LNCaP clone FGC (cell line): ENCODE measurements around the gene IL17RC.

Experiments
- DNase-seq: peaks from one replicate; pipeline ENCODE4 v3.0.0-alpha.2; 2011; ENCODE audit warnings: low read depth
- H3K4me3 ChIP-seq: 2 replicates; pipeline ENCODE4 v1.5.1; 2011; ENCODE audit warnings: mild to moderate bottlenecking, low read depth, low read length, control low read depth
- TF ChIP-seq, protein P1 (sequence below): IDR thresholded peaks from 2 replicates; pipeline ENCODE4 v1.5.1; 2012; ENCODE audit warnings: mild to moderate bottlenecking; ENCODE audit not compliant: control insufficient read depth, insufficient read depth; ENCODE audit errors: extremely low read depth

IL17RC gene

DNA sequence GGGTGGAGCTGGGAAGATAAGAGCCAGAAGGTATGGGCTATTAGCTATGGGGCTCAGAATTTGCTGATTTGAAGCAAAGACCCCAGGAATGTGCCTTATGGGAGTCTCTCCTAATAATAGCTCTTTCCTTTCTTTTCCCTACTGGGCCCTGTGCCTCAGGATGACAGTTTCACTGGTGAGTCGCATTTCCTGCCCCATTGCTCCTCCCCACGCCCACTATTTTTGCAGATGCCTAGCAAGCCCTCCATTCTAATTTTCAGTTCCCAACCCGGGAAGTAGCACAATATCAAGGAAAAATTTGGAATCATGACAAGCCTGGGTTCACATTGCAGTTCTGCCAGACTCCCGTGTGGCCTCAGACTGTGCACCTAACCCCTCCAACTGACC, 13.7 kb upstream of the IL17RC start:
- TF ChIP-seq, protein P1, sequence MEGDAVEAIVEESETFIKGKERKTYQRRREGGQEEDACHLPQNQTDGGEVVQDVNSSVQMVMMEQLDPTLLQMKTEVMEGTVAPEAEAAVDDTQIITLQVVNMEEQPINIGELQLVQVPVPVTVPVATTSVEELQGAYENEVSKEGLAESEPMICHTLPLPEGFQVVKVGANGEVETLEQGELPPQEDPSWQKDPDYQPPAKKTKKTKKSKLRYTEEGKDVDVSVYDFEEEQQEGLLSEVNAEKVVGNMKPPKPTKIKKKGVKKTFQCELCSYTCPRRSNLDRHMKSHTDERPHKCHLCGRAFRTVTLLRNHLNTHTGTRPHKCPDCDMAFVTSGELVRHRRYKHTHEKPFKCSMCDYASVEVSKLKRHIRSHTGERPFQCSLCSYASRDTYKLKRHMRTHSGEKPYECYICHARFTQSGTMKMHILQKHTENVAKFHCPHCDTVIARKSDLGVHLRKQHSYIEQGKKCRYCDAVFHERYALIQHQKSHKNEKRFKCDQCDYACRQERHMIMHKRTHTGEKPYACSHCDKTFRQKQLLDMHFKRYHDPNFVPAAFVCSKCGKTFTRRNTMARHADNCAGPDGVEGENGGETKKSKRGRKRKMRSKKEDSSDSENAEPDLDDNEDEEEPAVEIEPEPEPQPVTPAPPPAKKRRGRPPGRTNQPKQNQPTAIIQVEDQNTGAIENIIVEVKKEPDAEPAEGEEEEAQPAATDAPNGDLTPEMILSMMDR, result no peak
- H3K4me3 ChIP-seq, result no peak overlapping the region
- DNase-seq, result no peak

DNA sequence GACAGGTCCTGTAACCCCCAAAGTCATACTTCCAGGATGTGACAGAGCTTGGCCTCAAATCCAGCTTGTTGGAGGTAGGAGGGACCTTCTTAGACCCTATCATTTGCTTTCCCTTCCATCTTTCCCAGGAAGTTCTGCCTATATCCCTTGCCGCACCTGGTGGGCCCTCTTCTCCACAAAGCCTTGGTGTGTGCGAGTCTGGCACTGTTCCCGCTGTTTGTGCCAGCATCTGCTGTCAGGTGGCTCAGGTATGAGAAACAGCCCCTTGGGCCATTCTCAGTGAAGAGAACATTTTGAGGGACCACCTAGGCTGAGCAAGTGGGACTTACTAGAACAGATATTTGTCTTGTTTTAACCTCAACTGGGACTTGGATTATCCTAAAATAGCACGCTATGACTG, 13.0 kb upstream of the IL17RC start:
- DNase-seq, result no peak
- no peak overlapping the region for H3K4me3 ChIP-seq
- TF ChIP-seq, protein P1, result no peak

DNA sequence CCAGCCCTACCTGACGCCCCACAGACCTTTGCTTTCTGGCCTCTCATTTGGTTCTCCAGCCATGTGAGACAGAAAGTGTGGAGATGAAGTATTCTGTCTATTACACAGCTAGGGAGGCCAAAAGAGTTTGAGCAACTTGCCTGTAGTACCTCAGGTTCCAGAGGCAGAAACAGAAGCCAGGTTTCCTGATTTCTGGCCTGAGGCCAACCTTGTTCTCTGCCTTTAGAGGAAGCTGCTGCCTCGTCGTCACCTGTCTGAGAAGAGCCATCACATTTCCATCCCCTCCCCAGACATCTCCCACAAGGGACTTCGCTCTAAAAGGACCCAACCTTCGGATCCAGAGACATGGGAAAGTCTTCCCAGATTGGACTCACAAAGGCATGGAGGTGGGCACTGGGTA, 10.4 kb upstream of the IL17RC start:
- DNase-seq, result no peak
- TF ChIP-seq, protein P1, result no peak
- no peak overlapping the region for H3K4me3 ChIP-seq

DNA sequence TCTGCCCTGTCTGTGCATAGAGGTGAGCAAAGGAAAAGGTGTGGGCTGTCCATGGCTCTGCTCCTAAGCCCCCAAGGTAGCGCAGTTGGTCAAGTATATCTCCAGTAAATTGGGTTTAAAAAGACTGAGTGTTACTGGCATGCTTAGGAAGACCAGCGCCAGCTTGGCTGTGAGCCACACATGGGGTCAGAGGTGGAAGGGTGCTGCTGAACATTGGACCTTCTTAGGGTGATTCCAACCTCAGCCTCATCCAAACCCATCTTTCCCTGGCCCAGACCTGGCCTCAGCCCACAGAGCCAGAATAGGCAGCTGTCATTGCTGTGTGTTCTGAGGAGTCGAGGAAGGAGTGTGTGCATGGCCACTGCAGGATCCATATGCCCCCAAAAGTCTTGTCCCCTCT, 8.6 kb upstream of the IL17RC start:
- no peak overlapping the region for H3K4me3 ChIP-seq
- TF ChIP-seq, protein P1, result no peak
- DNase-seq, result no peak

DNA sequence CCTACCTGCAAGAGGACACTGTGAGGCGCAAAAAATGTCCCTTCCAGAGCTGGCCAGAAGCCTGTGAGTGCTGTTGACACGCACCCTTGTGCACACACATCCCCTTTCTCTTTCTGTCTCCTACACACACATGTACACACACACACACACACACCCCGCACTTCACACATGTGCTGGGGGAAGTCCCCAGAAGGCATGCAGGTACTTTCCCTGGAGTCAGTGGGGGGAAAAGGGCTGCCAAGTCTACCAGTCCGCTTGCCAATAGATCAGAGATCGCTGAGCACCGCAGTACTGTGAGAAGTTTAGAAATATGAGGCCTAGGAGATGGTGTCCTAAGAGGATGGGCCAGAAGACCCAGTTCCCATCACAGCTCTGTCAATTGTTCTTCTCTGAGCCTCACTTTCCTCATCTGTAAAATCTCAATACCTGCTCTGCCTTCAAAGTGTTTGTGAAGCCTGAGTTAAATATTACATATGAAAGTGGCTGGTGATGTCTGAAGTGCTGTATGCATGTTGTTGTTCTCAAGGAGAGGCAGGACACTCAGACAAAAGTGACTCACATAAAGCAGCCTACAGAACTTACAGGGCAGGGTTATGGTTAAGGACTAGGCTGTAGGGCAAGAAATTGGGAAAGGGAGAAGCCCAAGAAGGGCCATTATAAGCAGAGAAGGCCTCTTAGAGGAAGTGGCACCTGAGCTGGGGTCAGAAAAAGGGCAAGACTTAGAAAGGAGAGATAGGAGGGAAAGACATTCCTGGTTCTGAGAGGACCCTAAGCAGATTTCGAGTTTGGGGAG, 7.5 kb upstream of the IL17RC start:
- TF ChIP-seq, protein P1, result no peak
- DNase-seq, result no peak
- no peak overlapping the region for H3K4me3 ChIP-seq

DNA sequence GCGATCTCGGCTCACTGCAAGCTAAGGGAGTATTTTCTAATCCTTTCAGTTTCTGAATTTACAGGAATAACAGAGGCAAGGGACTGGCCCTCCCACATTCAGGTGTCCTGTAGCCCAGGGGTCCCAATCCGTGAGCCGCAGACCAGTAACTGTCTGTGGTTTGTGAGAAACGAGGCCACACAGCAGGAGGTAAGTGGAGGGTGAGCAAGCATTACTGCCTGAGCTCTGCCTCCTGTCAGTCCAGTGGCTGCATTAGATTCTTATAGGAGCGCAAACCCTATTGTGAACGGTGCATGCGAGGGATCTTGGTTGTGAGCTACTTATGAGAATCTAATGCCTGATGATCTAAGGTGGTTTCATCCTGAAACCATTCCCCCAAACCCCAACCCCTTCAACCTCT, 5.0 kb upstream of the IL17RC start:
- DNase-seq, result no peak
- TF ChIP-seq, protein P1, result no peak
- no peak overlapping the region for H3K4me3 ChIP-seq
